Measurements from ENCODE around the gene GAB2. TPM values are rescaled to one million over a fixed set of nuclear protein-coding genes. Genes with fewer than 3 reads are reported as not detected.

The GAB2 gene
- total RNA-seq, 1 experiment from 2014 or later: 3.3 TPM

- Histone ChIP-seq H3K27me3 (ENCODE audit: insufficient read depth, low read length) (no peaks in the 10 kb centered on the region), H2AK5ac (ENCODE audit: insufficient read length, low read length) (no peak overlapping the region), H3K18ac (ENCODE audit: insufficient read length, low read depth, low read length) (no peak overlapping the region), H4K91ac (ENCODE audit: insufficient read length, low read depth, low read length) (no peak overlapping the region), H3K79me2 (ENCODE audit: insufficient read depth, low read length) (no peaks in the 10 kb centered on the region), H3K9ac (ENCODE audit: extremely low read depth, insufficient read length, low read length) (no peak overlapping the region), H2BK5ac (ENCODE audit: insufficient read length, low read length) (no peak overlapping the region), H2AFZ (ENCODE audit: low read length) (no peak overlapping the region), H2BK15ac (ENCODE audit: low read depth, low read length) (no peak overlapping the region), H3T11ph (ENCODE audit: low read length) (no peak overlapping the region), H2BK120ac (ENCODE audit: low read depth, low read length, poor library complexity, severe bottlenecking) (no peak overlapping the region), H3K4ac (ENCODE audit: low read depth, low read length) (no peak overlapping the region), H3K4me1 (ENCODE audit: insufficient read depth, low read length) (peaks cover 5% of the 10 kb centered on the region), H4K20me1 (ENCODE audit: control insufficient read depth, insufficient read depth, insufficient read length) (no peaks in the 10 kb centered on the region), H2BK12ac (ENCODE audit: insufficient read length, low read depth, low read length) (no peak overlapping the region), H4K8ac (replicated peaks; ENCODE audit: insufficient read length, low read depth, low read length) (no peak overlapping the region), H3K56ac (ENCODE audit: insufficient read length, low read depth, low read length) (no peak overlapping the region), H4K5ac (ENCODE audit: insufficient read length, low read depth, low read length) (no peak overlapping the region), H3K4me2 (ENCODE audit: insufficient read depth, insufficient read length, low read length) (no peak overlapping the region), H3K23ac (ENCODE audit: insufficient read length, low read depth, low read length) (no peak overlapping the region), H2BK20ac (ENCODE audit: low read depth, low read length, poor library complexity, severe bottlenecking) (no peak overlapping the region), H3K23me2 (ENCODE audit: insufficient read length, low read depth, low read length, poor library complexity, severe bottlenecking) (no peaks in the 10 kb centered on the region), H3K9me3 (ENCODE audit: control insufficient read depth, low read depth, low read length) (no peaks in the 10 kb centered on the region), H3K27ac (ENCODE audit: insufficient read length, low read depth, low read length) (no peak overlapping the region), H3K79me1 (ENCODE audit: insufficient read depth, low read depth, low read length, poor library complexity, severe bottlenecking) (no peaks in the 10 kb centered on the region), H3K14ac (ENCODE audit: insufficient read depth, low read length) (no peak overlapping the region)
- Mint-ChIP-seq H3K27me3 (ENCODE audit: low read depth) (no peaks in the 10 kb centered on the region; the same call in 1 of the 2 replicates), H3K36me3 (ENCODE audit: insufficient read depth in 1 of 3, low read depth in 3 of 3) (no peaks in the 10 kb centered on the region), H3K9me3 (no peaks in the 10 kb centered on the region), H3K27ac (peak overlapping the region; percentile 50 to 88 (median 77); a peak in 6 of 7 replicates), H3K4me1 (peaks cover 27 to 35% of the 10 kb centered on the region in 2 experiments), H3K4me3 (no peak overlapping the region)
- WGBS (ENCODE audit: extremely low coverage, insufficient read length, low lambda C conversion rate): no CpG with 5 or more reads among the region's 6 CpGs
- DNase-seq: no peak
- no peak for TF ChIP-seq CTCF (conservative IDR thresholded peaks at IDR 0.05)
Measured at GRCh38 chr11:78350091-78350645, 67.5 kb downstream of the GAB2 start.

All from H9 (cell line).